OCI-LY3 (cell line): Measurements from ENCODE around the gene ZNF827.
A peak's percentile ranks its signal among the peaks of the same experiment; 100 is the strongest.

ENCODE experiments used
- CTCF ChIP-seq: fragments of 200-600, 300-600 bp; sonication (generic); IDR thresholded peaks from 2 replicates; pipeline ENCODE4 v1.5.1; 2014; ENCODE audit warnings: antibody characterized with exemption, low read length, low read depth
- EZH2phosphoT487 ChIP-seq: fragments of 200-600 bp; shearing (Covaris generic); IDR thresholded peaks from 2 replicates; pipeline ENCODE4 v1.6.1; 2018; ENCODE audit warnings: antibody characterized with exemption, mixed run types, low read depth

- TF ChIP-seq CTCF (peak; percentile 35), EZH2phosphoT487 (no peak)
Measured at GRCh38 chr4:145819853-145820181, 118.8 kb downstream of the ZNF827 start.
